GM12864 (cell line): ENCODE results near the gene ERICH2.
"Not testable (repeated sequence)": the region's sequence is repeated elsewhere in the genome, so short reads cannot be mapped to it uniquely, and the experiment has no call there.

Experiments
- DNase-seq: peaks from one replicate; pipeline ENCODE4 v3.0.0-alpha.2; 2011; ENCODE audit warnings: low read depth
- H3K4me3 ChIP-seq: 2 replicates; pipeline ENCODE4 v1.5.1; 2011; ENCODE audit warnings: mild to moderate bottlenecking, low read depth, low read length, control low read depth
- TF ChIP-seq, protein P1 (sequence below): IDR thresholded peaks from 2 replicates; pipeline ENCODE4 v1.5.1; 2011; ENCODE audit warnings: low read depth, mild to moderate bottlenecking, moderate library complexity, low read length, control low read depth, inconsistent platforms; ENCODE audit errors: missing control alignments

ERICH2 gene

DNA sequence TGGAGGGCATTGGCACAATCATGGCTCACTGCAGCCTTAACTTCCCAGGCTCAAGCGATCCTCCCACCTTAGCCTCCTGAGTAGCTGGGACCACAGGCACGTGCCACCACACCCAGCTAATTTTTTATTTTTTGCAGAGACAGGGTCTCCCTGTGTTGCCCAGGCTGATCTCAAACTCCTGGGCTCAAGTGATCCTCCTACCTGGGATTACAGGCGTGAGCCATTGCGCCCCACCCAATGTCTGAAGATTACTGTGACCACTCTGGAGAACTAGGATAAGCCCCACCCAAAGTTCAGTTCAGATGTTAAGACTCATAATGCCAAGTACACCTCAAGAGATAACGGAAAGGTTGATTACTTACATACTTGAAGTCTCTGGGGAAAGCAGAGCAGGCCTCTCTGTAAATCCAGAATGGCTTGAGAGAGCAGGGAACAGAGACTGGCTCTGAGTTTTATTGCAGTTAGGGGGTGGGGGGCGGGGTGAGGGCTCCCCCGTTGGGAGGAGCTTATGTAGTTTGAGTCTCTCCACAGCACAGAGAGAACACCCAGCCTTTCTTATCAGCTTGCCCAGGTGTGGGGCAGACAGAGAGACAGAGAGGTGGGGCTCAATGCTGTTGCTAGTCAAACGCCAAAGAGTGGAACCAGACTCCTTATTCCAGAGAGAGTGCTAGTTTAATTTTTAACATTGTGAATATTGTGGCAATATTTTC lies 26.5 kb upstream of the ERICH2 start:
- no peak for DNase-seq
- no peak overlapping the region for H3K4me3 ChIP-seq
- TF ChIP-seq, protein P1, sequence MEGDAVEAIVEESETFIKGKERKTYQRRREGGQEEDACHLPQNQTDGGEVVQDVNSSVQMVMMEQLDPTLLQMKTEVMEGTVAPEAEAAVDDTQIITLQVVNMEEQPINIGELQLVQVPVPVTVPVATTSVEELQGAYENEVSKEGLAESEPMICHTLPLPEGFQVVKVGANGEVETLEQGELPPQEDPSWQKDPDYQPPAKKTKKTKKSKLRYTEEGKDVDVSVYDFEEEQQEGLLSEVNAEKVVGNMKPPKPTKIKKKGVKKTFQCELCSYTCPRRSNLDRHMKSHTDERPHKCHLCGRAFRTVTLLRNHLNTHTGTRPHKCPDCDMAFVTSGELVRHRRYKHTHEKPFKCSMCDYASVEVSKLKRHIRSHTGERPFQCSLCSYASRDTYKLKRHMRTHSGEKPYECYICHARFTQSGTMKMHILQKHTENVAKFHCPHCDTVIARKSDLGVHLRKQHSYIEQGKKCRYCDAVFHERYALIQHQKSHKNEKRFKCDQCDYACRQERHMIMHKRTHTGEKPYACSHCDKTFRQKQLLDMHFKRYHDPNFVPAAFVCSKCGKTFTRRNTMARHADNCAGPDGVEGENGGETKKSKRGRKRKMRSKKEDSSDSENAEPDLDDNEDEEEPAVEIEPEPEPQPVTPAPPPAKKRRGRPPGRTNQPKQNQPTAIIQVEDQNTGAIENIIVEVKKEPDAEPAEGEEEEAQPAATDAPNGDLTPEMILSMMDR = no peak

DNA sequence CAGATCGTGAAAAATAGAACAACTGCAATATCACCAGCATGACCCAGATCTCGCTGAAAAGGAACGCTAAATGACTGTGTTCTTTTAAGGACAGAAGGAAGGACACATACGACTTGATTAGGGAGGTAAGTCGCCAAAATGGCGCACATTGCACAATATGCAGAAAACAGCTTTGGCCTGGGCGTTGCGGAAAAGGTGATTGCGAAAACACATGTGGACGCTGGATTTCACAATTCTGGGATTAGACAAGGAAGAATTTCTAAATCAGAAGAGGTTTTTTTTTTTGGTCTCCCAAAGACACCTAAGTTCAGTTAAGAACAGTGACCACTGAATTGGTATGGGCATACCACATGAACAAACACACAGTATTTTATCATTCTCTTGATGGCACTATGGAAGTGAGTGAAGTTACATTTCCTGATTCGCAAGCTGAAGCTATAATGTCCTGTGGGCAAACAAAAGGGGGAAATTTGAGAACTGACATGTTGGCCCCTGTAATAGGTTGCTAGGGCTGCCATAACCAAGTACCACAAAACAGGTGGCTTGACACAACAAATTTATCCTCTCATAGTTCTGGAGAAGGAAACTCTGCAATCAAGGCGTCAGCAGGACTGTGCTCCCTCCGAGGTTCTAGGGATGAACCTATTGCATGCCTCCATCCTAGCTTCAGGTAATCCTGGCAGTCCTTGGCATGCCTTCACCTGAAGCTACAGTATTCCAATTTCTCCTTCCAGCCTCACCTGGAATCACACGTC lies 25.8 kb upstream of the ERICH2 start:
- H3K4me3 ChIP-seq = no peak overlapping the region
- no peak for DNase-seq

DNA sequence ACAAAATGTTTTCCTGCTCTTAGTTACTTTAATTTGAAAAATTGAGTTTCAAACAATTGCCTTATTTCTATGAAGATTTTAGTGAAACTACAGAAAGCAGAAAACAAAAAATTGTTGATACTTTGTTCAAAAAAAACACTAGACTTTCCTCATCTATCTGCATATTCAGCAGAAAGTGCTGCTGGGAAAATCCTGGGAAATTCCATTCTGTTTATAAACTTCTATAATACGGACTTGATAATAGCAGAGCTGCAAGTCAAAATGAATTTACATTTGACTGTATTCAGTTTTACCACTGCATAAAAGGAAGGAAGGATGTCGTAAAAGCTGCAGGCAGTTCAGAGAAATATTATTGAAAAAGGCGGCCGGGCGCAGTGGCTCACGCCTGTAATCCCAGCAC lies 24.9 kb upstream of the ERICH2 start:
- DNase-seq = no peak
- TF ChIP-seq, protein P1 = no peak
- H3K4me3 ChIP-seq = no peak overlapping the region

More for the DNA sequence above, 25.8 kb upstream of the ERICH2 start:
- TF ChIP-seq, protein P1 = no peak

DNA sequence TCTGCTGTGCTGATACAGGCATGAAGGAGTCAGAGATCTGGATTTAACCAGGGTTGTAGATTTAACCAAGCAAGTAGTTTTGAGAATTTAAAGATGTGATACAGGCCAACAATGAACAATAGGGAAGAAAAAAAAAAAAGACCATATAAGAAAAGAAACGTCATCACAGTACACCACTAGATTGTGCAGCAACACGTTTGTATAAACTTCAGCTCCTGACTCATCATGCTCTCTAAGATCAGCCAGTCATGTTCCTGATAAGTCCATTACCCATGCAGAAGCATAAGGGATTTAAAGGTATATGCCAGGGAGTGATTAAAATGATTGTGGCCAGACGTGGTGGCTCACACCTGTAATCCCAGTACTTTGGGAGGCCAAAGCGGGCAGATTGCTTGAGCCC lies 22.3 kb upstream of the ERICH2 start:
- DNase-seq = no peak
- TF ChIP-seq, protein P1 = no peak
- H3K4me3 ChIP-seq = no peak overlapping the region

DNA sequence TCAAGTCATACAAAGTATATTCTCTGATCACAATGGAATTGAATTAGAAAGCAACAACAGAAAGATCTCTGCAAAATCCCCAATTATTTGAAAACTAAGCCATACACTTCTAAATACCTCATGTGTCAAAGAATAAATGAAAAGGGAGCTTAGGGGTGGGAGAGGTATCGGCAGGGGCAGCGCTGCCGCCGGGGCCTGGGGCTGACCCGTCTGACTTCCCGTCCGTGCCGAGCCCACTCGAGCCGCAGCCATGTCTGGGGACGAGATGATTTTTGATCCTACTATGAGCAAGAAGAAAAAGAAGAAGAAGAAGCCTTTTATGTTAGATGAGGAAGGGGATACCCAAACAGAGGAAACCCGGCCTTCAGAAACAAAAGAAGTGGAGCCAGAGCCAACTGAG lies 18.6 kb upstream of the ERICH2 start:
- not testable (repeated sequence) for DNase-seq, H3K4me3 ChIP-seq

DNA sequence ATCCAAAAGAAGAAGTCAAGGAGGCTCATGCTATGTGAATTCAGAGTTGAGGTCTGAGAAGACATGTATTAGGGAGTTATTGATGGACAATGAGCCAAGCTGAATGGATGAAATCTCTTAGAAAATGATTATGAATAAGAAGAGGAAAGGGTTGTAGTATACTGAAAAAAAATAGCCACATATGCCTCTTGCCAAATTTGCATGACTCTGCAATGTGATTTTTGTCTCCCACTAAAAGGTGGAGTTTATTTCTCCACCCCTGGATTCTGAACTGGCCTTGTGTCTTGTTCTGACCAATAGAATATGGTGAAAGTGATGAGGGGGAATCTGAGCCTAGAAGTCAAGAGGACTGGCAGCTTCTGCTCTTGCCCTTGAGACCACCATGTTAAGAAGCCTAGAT lies 8.6 kb upstream of the ERICH2 start:
- TF ChIP-seq, protein P1 = no peak
- DNase-seq = no peak
- no peak overlapping the region for H3K4me3 ChIP-seq

DNA sequence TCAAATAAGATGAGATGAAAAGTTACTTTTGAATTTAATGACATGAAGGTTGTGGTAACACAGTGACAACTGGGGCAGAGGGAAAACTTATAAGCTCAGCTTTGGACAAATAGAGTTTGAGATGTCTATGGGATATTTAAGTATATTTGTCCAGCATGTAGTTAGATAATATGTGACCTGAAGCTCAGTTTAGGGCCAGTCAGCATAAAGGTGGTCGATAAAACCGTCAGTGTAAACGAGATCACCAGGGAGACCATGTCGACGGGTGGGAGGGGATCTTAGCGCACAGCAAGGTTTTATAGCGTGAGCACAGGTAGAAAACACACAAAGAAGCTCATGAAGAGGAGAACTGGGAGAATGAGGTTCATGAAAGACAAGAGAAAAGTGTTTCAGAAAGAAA lies 7.4 kb upstream of the ERICH2 start:
- TF ChIP-seq, protein P1 = no peak
- no peak for DNase-seq
- no peak overlapping the region for H3K4me3 ChIP-seq
